ENCODE data around the gene BANF2.

BANF2 gene

GRCh38 chr20:17699931-17700351, at the start of gene BANF2:
TSS of gene BANF2 (plus strand) at chr20:17699966. CDS start at chr20:17725026, 25,060 bp downstream.
- no peak for ATAC-seq (replicated peaks)

GRCh38 chr20:17650301-17651128, 49.3 kb upstream of the BANF2 start:
- peaks cover 34 to 76% of the 10 kb centered on the region in 2 donors for H3K4me1 Mint-ChIP-seq

More at GRCh38 chr20:17699931-17700351, at the start of gene BANF2:
- no peak for DNase-seq
- Mint-ChIP-seq H3K36me3 (peaks cover 2 to 3% of the 10 kb centered on the region in 2 donors), H3K4me1 (no peaks in the 10 kb centered on the region), H3K4me3 (no peak within 1 kb of the TSS), H3K9me3 (peaks cover 6% of the 10 kb centered on the region in 2 donors), H3K27me3 (peaks cover 0 to 5% of the 10 kb centered on the region in 2 donors), H3K27ac (no peak within 1 kb of the TSS)

GRCh38 chr20:17651129-17651759, 48.5 kb upstream of the BANF2 start:
- Mint-ChIP-seq H3K27me3 (no peaks in the 10 kb centered on the region), H3K4me1 (peaks cover 34 to 79% of the 10 kb centered on the region in 2 donors), H3K4me3 (no peak overlapping the region), H3K27ac (no peak overlapping the region), H3K9me3 (no peaks in the 10 kb centered on the region), H3K36me3 (peaks cover 22 to 27% of the 10 kb centered on the region in 2 donors)
- no peak for ATAC-seq (replicated peaks)
- no peak for DNase-seq

More at GRCh38 chr20:17650301-17651128, 49.3 kb upstream of the BANF2 start:
- Mint-ChIP-seq H3K36me3 (peaks cover 22 to 26% of the 10 kb centered on the region in 2 donors), H3K27me3 (no peaks in the 10 kb centered on the region), H3K27ac (no peak overlapping the region), H3K9me3 (no peaks in the 10 kb centered on the region), H3K4me3 (no peak overlapping the region)
- DNase-seq (no peak), ATAC-seq (replicated peaks) (peak; percentile 6 to 22)

GRCh38 chr20:17651760-17652388, 47.9 kb upstream of the BANF2 start:
- Mint-ChIP-seq H3K4me1 (peaks cover 29 to 80% of the 10 kb centered on the region in 2 donors), H3K4me3 (no peak overlapping the region), H3K27me3 (no peaks in the 10 kb centered on the region), H3K36me3 (peaks cover 29 to 34% of the 10 kb centered on the region in 2 donors), H3K9me3 (no peaks in the 10 kb centered on the region), H3K27ac (no peak overlapping the region)
- ATAC-seq (replicated peaks): no peak
- no peak for DNase-seq

GRCh38 chr20:17652411-17652810, 47.4 kb upstream of the BANF2 start:
- Mint-ChIP-seq H3K27ac (no peak overlapping the region), H3K27me3 (no peaks in the 10 kb centered on the region), H3K4me1 (peaks cover 27 to 80% of the 10 kb centered on the region in 2 donors), H3K36me3 (peaks cover 30 to 35% of the 10 kb centered on the region in 2 donors), H3K4me3 (no peak overlapping the region), H3K9me3 (no peaks in the 10 kb centered on the region)
- ATAC-seq (replicated peaks) (no peak), DNase-seq (no peak)

GRCh38 chr20:17653835-17654648, 45.7 kb upstream of the BANF2 start:
- ATAC-seq (replicated peaks) (no peak), DNase-seq (no peak)
- Mint-ChIP-seq H3K4me3 (no peak overlapping the region), H3K4me1 (peaks cover 23 to 75% of the 10 kb centered on the region in 2 donors), H3K36me3 (peaks cover 40 to 42% of the 10 kb centered on the region in 2 donors), H3K27ac (peak overlapping the region; percentile 51), H3K9me3 (peaks cover 3 to 4% of the 10 kb centered on the region in 2 donors), H3K27me3 (no peaks in the 10 kb centered on the region)

- Mint-ChIP-seq H3K27ac (no peak overlapping the region), H3K36me3 (peaks cover 43 to 47% of the 10 kb centered on the region in 2 donors), H3K27me3 (no peaks in the 10 kb centered on the region), H3K9me3 (peaks cover 3 to 4% of the 10 kb centered on the region in 2 donors), H3K4me3 (no peak overlapping the region), H3K4me1 (peaks cover 18 to 70% of the 10 kb centered on the region in 2 donors)
- DNase-seq (no peak), ATAC-seq (replicated peaks) (no peak)
These were observed 45.0 kb upstream of the BANF2 start for GRCh38 chr20:17654649-17655285.

GRCh38 chr20:17655286-17655651, 44.5 kb upstream of the BANF2 start:
- Mint-ChIP-seq H3K27ac (peak overlapping the region; percentile 22), H3K27me3 (no peaks in the 10 kb centered on the region), H3K36me3 (peaks cover 46 to 52% of the 10 kb centered on the region in 2 donors), H3K4me3 (no peak overlapping the region), H3K9me3 (peaks cover 3 to 4% of the 10 kb centered on the region in 2 donors), H3K4me1 (peaks cover 21 to 70% of the 10 kb centered on the region in 2 donors)
- no peak for DNase-seq
- ATAC-seq (replicated peaks): no peak

- ATAC-seq (replicated peaks) (no peak), DNase-seq (no peak)
- H3K27me3 Mint-ChIP-seq: no peaks in the 10 kb centered on the region
- peaks cover 24 to 70% of the 10 kb centered on the region in 2 donors for H3K4me1 Mint-ChIP-seq
- no peak overlapping the region for H3K27ac Mint-ChIP-seq
- no peak overlapping the region for H3K4me3 Mint-ChIP-seq
- H3K9me3 Mint-ChIP-seq: peaks cover 3 to 4% of the 10 kb centered on the region in 2 donors
- H3K36me3 Mint-ChIP-seq: peaks cover 51 to 57% of the 10 kb centered on the region in 2 donors
These were observed 43.8 kb upstream of the BANF2 start for GRCh38 chr20:17655865-17656479.

- Mint-ChIP-seq H3K27me3 (no peaks in the 10 kb centered on the region), H3K4me1 (peaks cover 33 to 79% of the 10 kb centered on the region in 2 donors), H3K4me3 (no peak overlapping the region), H3K27ac (no peak overlapping the region), H3K36me3 (peaks cover 51 to 61% of the 10 kb centered on the region in 2 donors), H3K9me3 (peaks cover 3 to 4% of the 10 kb centered on the region in 2 donors)
- DNase-seq: no peak
- no peak for ATAC-seq (replicated peaks)
These were observed 42.5 kb upstream of the BANF2 start for GRCh38 chr20:17657079-17657825.

GRCh38 chr20:17657898-17658647, 41.7 kb upstream of the BANF2 start:
- DNase-seq: no peak
- H3K27ac Mint-ChIP-seq: peak overlapping the region; percentile 15
- ATAC-seq (replicated peaks): no peak
- peaks cover 3 to 4% of the 10 kb centered on the region in 2 donors for H3K9me3 Mint-ChIP-seq
- no peak overlapping the region for H3K4me3 Mint-ChIP-seq
- H3K4me1 Mint-ChIP-seq: peaks cover 36 to 79% of the 10 kb centered on the region in 2 donors
- H3K27me3 Mint-ChIP-seq: no peaks in the 10 kb centered on the region
- peaks cover 50 to 58% of the 10 kb centered on the region in 2 donors for H3K36me3 Mint-ChIP-seq

- Mint-ChIP-seq H3K4me3 (no peak overlapping the region), H3K4me1 (peaks cover 34 to 80% of the 10 kb centered on the region in 2 donors), H3K27me3 (no peaks in the 10 kb centered on the region), H3K27ac (no peak overlapping the region), H3K36me3 (peaks cover 45 to 56% of the 10 kb centered on the region in 2 donors), H3K9me3 (peaks cover 3 to 4% of the 10 kb centered on the region in 2 donors)
- ATAC-seq (replicated peaks): no peak
- DNase-seq: no peak
These were observed 41.1 kb upstream of the BANF2 start for GRCh38 chr20:17658648-17658993.

All from stimulated activated naive B cell treated with anti-CD40 and anti-IgM and Interleukin-4, amounts not matched to agents 10 μg/mL and 1 μg/mL and 100 μg/mL, for 72 hours (primary cell).